ENCODE results near the gene ESRRG.

Gene ESRRG

GRCh38 chr1:216478238-216478637 lies 245.0 kb downstream of the ESRRG start:
- no peak overlapping the region for H2AFZ ChIP-seq (ENCODE audit: low read depth, low read length)
- H3K36me3 ChIP-seq (ENCODE audit: insufficient read depth, low read length), result no peaks in the 10 kb centered on the region
- no peak overlapping the region for H3K27ac ChIP-seq (ENCODE audit: low read length)
- H3K27me3 ChIP-seq (ENCODE audit: insufficient read depth, low read length, poor library complexity), result no peaks in the 10 kb centered on the region
- H3K79me2 ChIP-seq (ENCODE audit: insufficient read depth, low read length), result no peaks in the 10 kb centered on the region
- DNase-seq, result no peak
- ATAC-seq (ENCODE audit: insufficient read depth, low read depth), result no peak
- no peak overlapping the region for H3K4me2 ChIP-seq (ENCODE audit: insufficient read depth, low read length)
- H4K20me1 ChIP-seq (ENCODE audit: insufficient read depth, low read length), result no peaks in the 10 kb centered on the region
- no peaks in the 10 kb centered on the region for H3K4me1 ChIP-seq (ENCODE audit: insufficient read depth, low read length)
- H3K4me3 ChIP-seq (ENCODE audit: low read depth in 1 of 2, low read length in 2 of 2), result no peak overlapping the region
- peaks cover under 1% of the 10 kb centered on the region for H3K9me3 ChIP-seq (ENCODE audit: insufficient read depth, low read length, severe bottlenecking)
- H3K9ac ChIP-seq (ENCODE audit: low read depth, low read length), result no peak overlapping the region
- TF ChIP-seq EZH2 (IDR thresholded peaks at IDR 0.05; ENCODE audit: borderline replicate concordance, low read depth, low read length, severe bottlenecking) (no peak), CTCF (IDR thresholded peaks at IDR 0.05; ENCODE audit: borderline replicate concordance, extremely low read depth, low read length, poor library complexity, severe bottlenecking) (no peak)

- Histone ChIP-seq H4K20me1 (ENCODE audit: insufficient read depth, low read length) (no peaks in the 10 kb centered on the region), H2AFZ (ENCODE audit: low read depth, low read length) (no peak overlapping the region), H3K4me1 (ENCODE audit: insufficient read depth, low read length) (no peaks in the 10 kb centered on the region), H3K27ac (ENCODE audit: low read length) (no peak overlapping the region), H3K9ac (ENCODE audit: low read depth, low read length) (no peak overlapping the region), H3K36me3 (ENCODE audit: insufficient read depth, low read length) (no peaks in the 10 kb centered on the region), H3K4me2 (ENCODE audit: insufficient read depth, low read length) (no peak overlapping the region), H3K79me2 (ENCODE audit: insufficient read depth, low read length) (no peaks in the 10 kb centered on the region), H3K4me3 (ENCODE audit: low read depth in 1 of 2, low read length in 2 of 2) (no peak overlapping the region), H3K27me3 (ENCODE audit: insufficient read depth, low read length, poor library complexity) (no peaks in the 10 kb centered on the region), H3K9me3 (ENCODE audit: insufficient read depth, low read length, severe bottlenecking) (no peaks in the 10 kb centered on the region)
- no peak for DNase-seq
- no peak for ATAC-seq (ENCODE audit: insufficient read depth, low read depth)
- no peak for TF ChIP-seq EZH2 (IDR thresholded peaks at IDR 0.05; ENCODE audit: borderline replicate concordance, low read depth, low read length, severe bottlenecking)
- TF ChIP-seq CTCF (IDR thresholded peaks at IDR 0.05; ENCODE audit: borderline replicate concordance, extremely low read depth, low read length, poor library complexity, severe bottlenecking), result no peak
Measured at GRCh38 chr1:216476341-216476740, 246.9 kb downstream of the ESRRG start.

GRCh38 chr1:216475659-216476276 lies 247.5 kb downstream of the ESRRG start:
- Histone ChIP-seq H3K27me3 (ENCODE audit: insufficient read depth, low read length, poor library complexity) (no peaks in the 10 kb centered on the region), H3K4me3 (ENCODE audit: low read depth in 1 of 2, low read length in 2 of 2) (no peak overlapping the region), H4K20me1 (ENCODE audit: insufficient read depth, low read length) (no peaks in the 10 kb centered on the region), H3K4me1 (ENCODE audit: insufficient read depth, low read length) (no peaks in the 10 kb centered on the region), H3K9me3 (ENCODE audit: insufficient read depth, low read length, severe bottlenecking) (no peaks in the 10 kb centered on the region), H3K36me3 (ENCODE audit: insufficient read depth, low read length) (no peaks in the 10 kb centered on the region), H3K9ac (ENCODE audit: low read depth, low read length) (no peak overlapping the region), H3K27ac (ENCODE audit: low read length) (no peak overlapping the region), H2AFZ (ENCODE audit: low read depth, low read length) (no peak overlapping the region), H3K79me2 (ENCODE audit: insufficient read depth, low read length) (no peaks in the 10 kb centered on the region), H3K4me2 (ENCODE audit: insufficient read depth, low read length) (no peak overlapping the region)
- TF ChIP-seq CTCF (IDR thresholded peaks at IDR 0.05; ENCODE audit: borderline replicate concordance, extremely low read depth, low read length, poor library complexity, severe bottlenecking), result no peak
- no peak for TF ChIP-seq EZH2 (IDR thresholded peaks at IDR 0.05; ENCODE audit: borderline replicate concordance, low read depth, low read length, severe bottlenecking)
- no peak for DNase-seq
- ATAC-seq (ENCODE audit: insufficient read depth, low read depth), result no peak

All from DND-41 (cell line).